Measurements from ENCODE around the gene TMEM187.

Gene TMEM187

DNA sequence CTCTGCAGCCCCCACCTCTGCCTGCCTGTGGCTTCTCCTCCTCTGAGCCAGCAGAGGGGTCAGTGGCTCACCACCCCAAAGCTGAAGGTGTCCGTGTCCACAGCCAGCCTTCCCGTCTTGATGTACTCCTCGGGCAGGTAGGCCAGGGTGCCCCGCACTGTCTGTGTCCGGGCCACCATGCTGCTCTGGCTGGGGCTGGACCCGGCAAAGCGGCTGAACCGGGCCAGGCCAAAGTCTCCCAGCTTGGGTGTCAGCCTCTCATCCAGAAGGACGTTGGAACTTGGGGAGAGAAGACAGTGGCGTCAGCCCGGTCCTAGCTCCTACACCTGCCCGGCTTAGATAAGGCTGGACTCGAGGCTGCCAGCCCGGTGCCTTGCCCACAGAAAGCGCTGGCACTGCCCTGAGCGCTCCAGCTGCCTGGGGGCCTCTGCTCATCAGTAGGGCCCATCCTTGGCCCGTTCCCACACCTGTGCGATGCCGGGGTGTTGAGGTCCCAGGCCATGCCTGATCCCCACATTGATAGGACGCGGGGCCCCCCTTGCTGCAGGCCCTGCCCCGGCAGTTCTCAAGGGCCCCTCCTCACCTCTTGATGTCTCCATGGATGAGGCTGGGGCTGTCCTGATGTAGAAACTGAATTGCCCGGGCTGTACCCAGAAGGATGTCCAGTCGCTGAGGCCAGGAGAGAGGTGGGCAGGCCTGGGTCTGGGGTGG is 44.0 kb downstream of the TMEM187 start:
- TF ChIP-seq ZFX (IDR thresholded peaks at IDR 0.05) (no peak), CTCF (conservative IDR thresholded peaks at IDR 0.05) (no peak)
- no peak overlapping the region for H3K27ac ChIP-seq

DNA sequence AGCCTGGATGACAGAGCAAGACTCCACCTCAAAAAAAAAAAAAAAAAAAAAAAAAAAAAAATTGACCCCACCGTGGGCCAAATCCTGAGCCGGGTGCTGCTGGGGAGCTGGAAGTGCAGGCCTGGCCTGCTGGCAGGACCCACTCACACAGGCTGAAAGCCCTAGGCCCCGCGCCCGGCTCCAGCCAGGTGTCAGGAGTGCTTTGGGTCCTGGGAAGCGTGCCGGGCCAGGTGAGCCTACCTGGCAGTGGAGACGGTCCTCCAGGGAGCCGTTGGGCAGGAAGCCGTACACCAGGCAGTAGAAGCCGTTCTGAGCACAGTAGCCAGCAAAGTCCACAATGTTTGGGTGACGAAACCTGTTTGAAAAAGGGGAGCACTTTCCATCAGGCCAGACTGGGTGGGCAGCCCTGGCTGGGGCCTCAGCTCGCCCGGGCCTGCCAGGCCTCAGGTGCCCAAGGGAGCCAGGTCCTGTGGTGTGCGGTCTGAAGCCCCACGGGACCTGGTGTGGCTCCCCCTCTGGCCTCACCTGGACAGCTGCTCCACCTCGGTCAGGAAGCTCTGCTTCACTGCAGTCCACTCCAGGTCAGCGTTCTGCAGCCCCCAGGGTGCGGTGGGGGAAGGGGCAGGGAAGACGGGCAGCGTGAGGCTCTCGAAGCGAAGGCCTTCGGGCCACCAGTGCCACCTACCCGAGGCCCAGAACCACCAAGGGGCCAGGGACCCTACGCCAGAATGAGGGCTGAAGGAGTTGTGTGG is 45.4 kb downstream of the TMEM187 start:
- H3K27ac ChIP-seq, result peak overlapping the region; percentile 99
- TF ChIP-seq CTCF (conservative IDR thresholded peaks at IDR 0.05) (no peak), ZFX (IDR thresholded peaks at IDR 0.05) (no peak)

DNA sequence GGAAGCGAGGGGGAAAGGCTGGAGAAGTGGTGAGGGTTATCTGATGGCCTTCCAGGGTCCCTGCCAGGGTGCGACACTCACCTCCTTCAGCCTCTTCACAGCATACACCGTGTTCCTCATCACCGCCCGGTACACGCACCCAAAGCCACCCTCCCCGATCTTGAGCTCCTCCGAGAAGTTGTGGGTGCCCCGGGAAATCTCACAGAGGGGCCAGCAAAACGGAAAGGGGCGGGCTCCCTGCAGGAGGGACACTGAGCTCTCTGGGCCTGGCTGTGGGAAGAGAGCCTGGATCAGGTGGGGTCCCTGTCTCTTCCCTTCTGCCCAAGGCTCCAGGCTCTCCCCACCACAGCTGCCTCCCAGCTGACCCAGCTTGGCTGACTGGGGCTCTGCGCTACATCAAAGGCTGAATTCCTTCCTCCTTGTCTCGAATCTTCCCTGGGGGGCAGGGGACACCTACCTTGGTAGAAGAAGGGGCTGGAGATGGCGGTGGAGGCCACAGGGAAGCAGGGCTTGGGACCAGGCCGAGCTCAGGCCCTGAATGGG is 46.0 kb downstream of the TMEM187 start:
- peak overlapping the region; percentile 99 for H3K27ac ChIP-seq
- TF ChIP-seq CTCF (conservative IDR thresholded peaks at IDR 0.05) (no peak), ZFX (IDR thresholded peaks at IDR 0.05) (no peak)

DNA sequence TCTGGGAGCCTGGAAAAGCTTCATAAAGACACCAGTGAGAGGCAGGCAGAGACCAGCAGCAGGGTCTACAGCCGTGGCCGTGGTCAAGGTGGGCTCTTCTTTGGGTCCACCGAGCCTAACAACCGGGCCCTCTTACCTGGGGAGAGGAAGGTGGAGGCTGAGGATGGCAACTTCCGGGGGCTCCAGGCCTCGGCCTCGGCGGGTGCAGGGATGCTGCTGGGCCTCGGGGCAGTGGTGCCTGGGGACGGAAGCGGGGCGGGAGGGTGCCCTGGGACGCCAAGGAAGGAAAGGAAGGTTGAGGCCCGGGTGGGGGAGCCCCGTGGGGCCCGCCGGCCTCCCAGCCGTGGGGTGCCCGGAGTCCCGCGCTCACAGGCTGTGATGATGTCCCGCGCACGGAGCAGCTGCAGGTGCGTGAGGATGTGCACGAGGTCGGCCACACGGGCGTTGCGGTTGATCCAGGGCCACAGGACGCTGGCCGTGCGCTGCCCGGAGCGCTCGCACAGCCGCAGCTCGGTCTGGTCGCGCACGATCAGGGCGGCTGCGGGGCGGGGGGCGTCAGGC is 46.6 kb downstream of the TMEM187 start:
- TF ChIP-seq CTCF (conservative IDR thresholded peaks at IDR 0.05) (no peak), ZFX (IDR thresholded peaks at IDR 0.05) (no peak)
- H3K27ac ChIP-seq, result peak overlapping the region; percentile 99

DNA sequence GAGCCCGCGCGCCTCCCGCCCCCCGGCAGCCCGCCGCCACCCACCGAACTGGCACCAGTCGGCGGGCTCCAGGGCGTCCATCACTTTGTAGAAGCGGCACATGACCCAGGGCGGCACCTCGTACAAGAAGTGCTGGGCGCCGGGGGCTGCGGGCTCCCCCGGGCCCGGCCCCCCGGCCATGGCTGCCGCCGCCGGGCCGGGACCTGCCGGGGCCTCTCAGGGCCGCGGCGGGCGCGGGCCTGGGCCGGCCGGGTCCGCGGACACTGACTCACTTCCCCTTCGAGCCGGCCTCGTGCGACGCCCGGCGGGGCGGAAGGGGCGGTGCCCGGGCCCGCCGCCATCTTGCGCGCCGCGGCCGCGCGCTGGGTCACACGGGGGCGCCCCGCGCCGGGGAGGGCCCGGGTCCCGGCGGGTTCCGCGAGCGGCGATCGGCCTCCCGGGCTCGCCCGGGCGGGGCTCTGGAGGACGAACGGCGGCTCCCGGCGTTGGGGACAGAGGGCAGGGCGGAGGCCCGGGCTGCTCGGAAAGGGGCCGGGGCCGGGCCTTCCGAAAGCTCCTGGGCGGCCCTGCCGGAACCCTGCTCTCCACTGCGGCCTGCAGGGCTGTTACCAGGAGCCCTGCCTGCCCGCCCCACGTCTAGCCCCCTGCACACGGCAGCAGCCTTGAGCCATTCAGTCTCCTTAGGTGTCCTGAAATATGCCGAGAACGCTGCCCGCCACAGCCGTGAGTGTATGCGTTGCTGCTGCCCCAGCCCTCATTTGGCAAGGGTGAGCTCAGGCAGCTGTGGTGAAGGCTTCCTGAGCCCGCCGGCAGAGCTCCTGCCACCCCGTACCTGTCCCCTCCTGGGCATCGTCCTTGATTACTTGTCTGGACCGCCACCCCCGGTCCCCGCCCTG is 47.3 kb downstream of the TMEM187 start, which contains the start of gene IRAK1:
Gene IRAK1, minus strand, starts transcription at position 270 of the 896 bp plus-strand sequence. Its CDS starts 90 bp downstream, at position 180.
- TF ChIP-seq ZFX (IDR thresholded peaks at IDR 0.05) (peak; percentile 65; the same call in 1 of the 2 replicates), CTCF (conservative IDR thresholded peaks at IDR 0.05) (peak; percentile 33)
- H3K27ac ChIP-seq, result peak within 1 kb of the TSS; percentile 99

- peak overlapping the region; percentile 99 for H3K27ac ChIP-seq
- TF ChIP-seq ZFX (IDR thresholded peaks at IDR 0.05) (no peak), CTCF (conservative IDR thresholded peaks at IDR 0.05) (no peak)
Measured at GRCh38 chrX:154020536-154021115, 48.1 kb downstream of the TMEM187 start.
